HG02840 (cell line): ENCODE measurements around the gene MAGEB5.
"Not testable (repeated sequence)": the region's sequence is repeated elsewhere in the genome, so short reads cannot be mapped to it uniquely, and the experiment has no call there.

Source experiments
- ATAC-seq: cut with Tn5 transposase; IDR thresholded peaks from one replicate; pipeline ENCODE4 v1.9.1; 2021; ENCODE audit warnings: mild to moderate bottlenecking, moderate library complexity, moderate number of reproducible peaks; ENCODE audit not compliant: unreplicated experiment, low FRiP score

MAGEB5 gene, protein sequence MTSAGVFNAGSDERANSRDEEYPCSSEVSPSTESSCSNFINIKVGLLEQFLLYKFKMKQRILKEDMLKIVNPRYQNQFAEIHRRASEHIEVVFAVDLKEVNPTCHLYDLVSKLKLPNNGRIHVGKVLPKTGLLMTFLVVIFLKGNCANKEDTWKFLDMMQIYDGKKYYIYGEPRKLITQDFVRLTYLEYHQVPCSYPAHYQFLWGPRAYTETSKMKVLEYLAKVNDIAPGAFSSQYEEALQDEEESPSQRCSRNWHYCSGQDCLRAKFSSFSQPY

DNA sequence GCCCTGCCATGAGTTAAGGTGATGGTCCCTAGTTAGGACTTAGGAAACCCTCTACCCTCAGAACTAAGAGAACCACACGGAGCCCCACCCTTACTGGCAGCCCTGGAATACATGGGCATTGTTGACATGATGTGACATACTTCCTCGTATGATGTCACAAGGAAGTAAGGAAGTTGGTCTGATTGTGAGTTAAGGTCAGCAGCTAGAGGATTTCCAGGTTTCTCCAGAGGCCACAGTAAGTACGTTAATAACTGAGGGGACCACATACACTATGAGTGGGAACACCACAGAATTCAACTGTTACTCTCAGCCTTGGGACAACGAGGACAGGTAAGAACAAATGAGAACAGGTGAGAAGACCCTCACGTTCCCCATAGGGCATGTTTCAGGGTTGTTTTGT lies at the start of gene MAGEB5:
MAGEB5 (plus strand) TSS at position 301 of the 400 bp plus-strand sequence. CDS start 1,133 bp downstream, outside the sequence.
- no peak for ATAC-seq

DNA sequence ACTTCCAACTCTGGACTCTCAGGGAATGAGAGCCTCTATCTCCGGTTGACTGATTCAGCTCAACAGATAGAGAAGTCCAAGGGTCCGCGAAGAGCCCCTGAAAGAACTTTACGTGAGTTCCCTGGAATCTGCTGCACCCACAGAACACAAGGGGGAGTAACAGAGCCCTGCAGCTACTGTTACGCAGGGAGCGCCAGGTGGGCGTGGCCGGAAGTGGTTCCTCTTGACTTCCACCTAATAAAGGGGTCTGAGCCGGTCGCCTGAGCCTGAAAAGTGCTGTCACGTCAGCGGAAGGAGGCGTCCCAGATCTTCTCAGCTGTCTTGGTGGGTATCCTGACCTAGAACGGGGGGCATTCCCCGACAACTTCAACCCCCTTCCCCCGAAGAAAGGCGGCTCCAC lies 23.8 kb upstream of the MAGEB5 start, which contains the start of gene MAGEB6:
MAGEB6 (plus strand) TSS at position 237 of the 400 bp plus-strand sequence. CDS start 1,407 bp downstream, outside the sequence.
- no peak for ATAC-seq

DNA sequence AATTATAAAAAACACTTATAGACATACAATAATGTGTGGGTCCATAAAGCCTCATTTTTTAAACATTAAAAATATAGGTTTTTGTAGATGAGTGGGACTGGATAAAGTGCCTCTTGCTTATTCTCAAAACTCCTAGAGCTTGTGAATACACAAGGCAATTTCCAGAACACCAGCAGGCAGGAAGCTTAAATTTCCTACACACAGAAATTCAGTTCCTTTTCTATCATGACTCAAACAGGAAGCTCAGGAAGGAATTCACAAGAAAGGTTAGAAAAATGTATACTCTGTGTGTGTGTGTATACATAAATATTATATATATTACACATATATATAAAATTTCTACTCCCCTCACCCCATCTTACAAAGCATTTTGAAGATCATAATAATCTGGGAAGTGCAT lies 12.4 kb upstream of the MAGEB5 start:
- no peak for ATAC-seq

DNA sequence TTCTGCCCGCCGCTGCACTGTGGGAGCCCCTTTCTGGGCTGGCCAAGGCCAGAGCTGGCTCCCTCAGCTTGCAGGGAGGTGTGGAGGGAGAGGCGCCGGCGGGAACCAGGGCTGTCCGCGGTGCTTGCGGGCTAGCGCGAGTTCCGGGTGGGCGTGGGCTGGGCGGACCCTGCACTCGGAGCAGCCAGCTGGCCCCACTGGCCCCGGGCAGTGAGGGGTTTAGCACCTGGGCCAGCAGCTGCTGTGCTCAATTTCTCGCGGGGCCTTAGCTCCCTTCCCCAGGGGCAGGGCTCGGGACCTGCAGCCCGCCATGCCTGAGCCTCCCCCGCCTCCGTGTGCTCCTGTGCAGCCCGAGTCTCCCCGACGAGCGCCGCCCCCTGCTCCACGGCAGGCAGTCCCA lies 11.3 kb upstream of the MAGEB5 start:
- ATAC-seq, result not testable (repeated sequence)

DNA sequence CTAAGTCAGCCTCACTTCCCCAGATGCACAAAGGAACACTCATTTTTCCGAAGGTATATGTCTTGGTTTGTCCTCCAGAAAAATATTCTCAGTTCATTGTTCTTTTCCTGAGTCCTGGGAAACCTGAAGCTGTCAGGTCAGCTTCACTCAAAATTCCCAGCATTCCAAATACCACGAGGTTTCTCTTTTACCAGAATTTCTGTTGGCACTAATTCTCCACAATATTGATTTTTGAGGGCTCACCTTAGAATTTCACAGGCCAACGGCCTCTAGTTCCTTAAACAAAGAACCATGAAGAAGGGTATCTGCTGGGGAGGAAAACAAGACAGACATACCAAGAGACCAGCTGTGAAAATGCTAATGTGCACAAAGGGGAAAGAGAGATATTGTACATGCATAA lies 8.0 kb upstream of the MAGEB5 start:
- ATAC-seq, result no peak

DNA sequence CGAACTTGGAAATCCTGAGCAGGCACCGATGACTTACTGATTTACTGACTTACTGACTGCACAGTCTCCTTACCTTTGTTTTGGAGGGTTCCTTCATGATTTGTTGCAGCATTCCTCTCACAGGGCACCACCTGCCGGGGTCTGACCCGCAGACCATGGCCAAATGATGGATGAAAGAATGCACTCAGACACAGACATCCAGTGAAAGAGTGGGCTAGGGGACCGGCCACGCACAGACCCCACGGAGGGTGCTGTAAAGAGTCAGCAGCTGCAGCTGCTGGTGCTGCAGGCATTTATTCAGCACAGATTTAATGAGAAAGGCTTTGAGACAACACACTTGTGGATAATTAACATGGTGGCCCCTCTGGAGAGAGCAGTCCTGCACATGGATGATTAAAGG lies 3.4 kb downstream of the MAGEB5 start:
- no peak for ATAC-seq

DNA sequence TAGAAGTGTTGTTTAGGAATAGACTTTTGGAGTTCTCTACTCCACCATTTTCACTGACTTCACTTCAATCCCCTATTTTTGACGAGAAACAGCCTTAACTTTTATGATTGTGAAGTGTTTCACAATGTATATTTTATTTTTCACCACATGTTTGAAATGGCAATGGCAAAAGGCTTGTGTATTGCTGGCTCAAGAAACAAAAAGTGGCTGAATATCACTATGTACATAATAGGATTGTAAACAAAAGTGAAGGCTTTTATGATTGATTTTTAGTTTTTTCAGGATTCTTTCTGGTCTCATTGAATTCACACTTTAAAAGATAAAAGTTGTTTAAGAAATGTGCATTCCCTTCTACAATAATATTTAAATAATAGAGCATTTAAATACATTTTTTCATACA lies 18.2 kb downstream of the MAGEB5 start:
- no peak for ATAC-seq

DNA sequence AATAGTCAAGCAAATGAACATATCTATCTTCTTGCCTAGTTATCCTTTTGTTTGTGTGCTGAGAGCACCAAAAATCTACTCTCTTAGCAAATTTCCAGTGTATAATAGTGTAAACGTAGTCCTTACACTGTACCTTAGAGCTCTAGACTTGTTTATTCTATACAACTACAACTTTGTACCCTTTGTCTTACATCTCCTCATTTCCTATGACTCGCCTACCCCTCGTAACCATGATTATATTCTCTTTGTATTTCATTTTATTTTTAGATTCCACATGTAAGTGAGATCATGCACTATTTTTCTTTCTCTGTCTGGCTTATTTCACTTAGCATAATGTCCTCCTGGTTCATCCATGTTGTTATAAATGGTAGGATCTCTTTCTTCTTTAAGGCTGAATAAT lies 37.6 kb downstream of the MAGEB5 start:
- no peak for ATAC-seq

DNA sequence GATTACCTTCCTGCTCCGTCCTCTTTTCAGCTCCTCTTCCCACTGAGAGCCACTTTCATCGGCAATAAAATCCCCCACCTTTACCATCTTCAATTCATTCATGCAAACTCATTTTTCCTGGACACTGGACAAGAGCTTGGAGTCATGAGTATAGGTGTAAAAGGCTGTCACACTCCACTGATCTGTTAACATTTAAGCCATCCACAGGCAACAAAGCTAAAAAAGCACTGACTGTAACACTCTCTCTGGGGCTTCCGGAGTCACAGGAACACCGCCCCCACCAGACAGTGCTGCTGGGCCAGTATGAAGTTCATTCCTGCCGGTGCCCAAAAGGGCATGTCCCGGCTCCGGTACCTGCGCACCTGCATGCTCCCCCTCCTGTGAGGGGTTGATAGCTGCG lies 38.5 kb downstream of the MAGEB5 start:
- ATAC-seq, result no peak

DNA sequence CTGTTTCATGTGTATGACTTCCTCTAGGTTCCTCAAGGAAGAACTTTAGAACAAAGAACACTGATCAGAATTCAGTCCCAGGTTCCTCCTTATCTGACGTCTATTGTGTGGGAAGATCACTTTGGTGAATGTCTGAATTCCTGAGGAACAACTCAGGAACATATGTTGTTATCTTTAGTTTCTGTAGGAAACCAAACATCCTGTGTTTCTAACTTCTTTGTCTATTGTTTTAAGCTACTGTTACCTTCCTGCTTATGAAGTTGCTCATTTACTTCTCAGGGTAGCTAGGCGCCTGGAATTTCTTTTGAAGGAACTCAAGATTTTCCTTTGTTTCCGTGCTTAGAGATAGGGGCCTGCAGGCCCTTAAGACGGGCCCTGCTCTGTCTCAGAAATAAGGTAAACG lies 46.2 kb downstream of the MAGEB5 start:
- ATAC-seq, result no peak
